ENCODE results near the gene IGSF9B.

- TF ChIP-seq CTCF (IDR thresholded peaks at IDR 0.05; ENCODE audit: poor library complexity) (no peak), EZH2 (IDR thresholded peaks at IDR 0.05; ENCODE audit: borderline replicate concordance) (no peak), EZH2phosphoT487 (IDR thresholded peaks at IDR 0.05; ENCODE audit: low read depth, severe bottlenecking, unreplicated experiment) (no peak)
These were observed 3.2 kb downstream of the IGSF9B start for GRCh38 chr11:133953547-133953946.
